PFSK-1 (cell line): ENCODE results near the gene PALD1.

Experiments
- FOXP2 ChIP-seq: optimal IDR thresholded peaks from 2 replicates; pipeline ENCODE3; 2011; ENCODE audit warnings: borderline replicate concordance, control low read depth, inconsistent platforms; ENCODE audit not compliant: insufficient read depth; ENCODE audit errors: extremely low read length, extremely low read depth
- POLR2AphosphoS5 ChIP-seq: IDR thresholded peaks from 2 replicates; pipeline ENCODE4 v1.6.1; 2012; ENCODE audit warnings: low read depth, mild to moderate bottlenecking, control low read depth, low read length, moderate library complexity
- REST ChIP-seq, 2 experiments: IDR thresholded peaks; 2 replicates each; pipeline versions ENCODE4 v1.6.1 to v1.8.0; 2011 to 2012; ENCODE audit warnings: low read depth in 2 of 2, low read length in 2 of 2, control low read depth in 1 of 2, inconsistent platforms in 1 of 2, mild to moderate bottlenecking in 1 of 2, moderate library complexity in 1 of 2; ENCODE audit not compliant: insufficient read depth in 1 of 2
- SIN3A ChIP-seq: IDR thresholded peaks from 2 replicates; pipeline ENCODE4 v1.6.1; 2012; ENCODE audit warnings: mild to moderate bottlenecking, low read length, moderate library complexity, borderline replicate concordance; ENCODE audit not compliant: insufficient read depth
- TAF1 ChIP-seq: IDR thresholded peaks from 2 replicates; pipeline ENCODE4 v1.6.1; 2012; ENCODE audit warnings: low read length, control low read depth, borderline replicate concordance; ENCODE audit not compliant: insufficient read depth

GRCh38 chr10:70518695-70519094 is 40.1 kb downstream of the PALD1 start:
- TF ChIP-seq REST (IDR thresholded peaks at IDR 0.05; ENCODE audit: insufficient read depth in 1 of 2, low read depth in 2 of 2, low read length in 2 of 2), result no peak
- no peak for TF ChIP-seq TAF1
- TF ChIP-seq POLR2AphosphoS5, result no peak
- TF ChIP-seq SIN3A, result no peak
- TF ChIP-seq FOXP2, result no peak
